PC-9 (cell line): Measurements from ENCODE around the gene DYNC1H1. TPM values are rescaled to one million over a fixed set of nuclear protein-coding genes. Genes with fewer than 3 reads are reported as not detected.
A peak's percentile ranks its signal among the peaks of the same experiment; 100 is the strongest.

Source experiments
- BruUV-seq: library from RNA; stranded (reverse); fragments of 400-500 nt; replicated peaks from 2 replicates; lab custom pipeline; 2021; lab: Mats Ljungman, UMichigan
- CTCF ChIA-PET: fragments of 300-600 bp; sonication (Branson Sonifier 250); formaldehyde crosslinking; loops from one replicate; lab custom pipeline; 2022; ENCODE audit warnings: antibody characterized with exemption; lab: Charles Lee
- POLR2A ChIA-PET: fragments of 300-600 bp; sonication (Branson Sonifier 250); formaldehyde crosslinking; loops from one replicate; lab custom pipeline; 2022; ENCODE audit warnings: antibody characterized with exemption; ENCODE audit not compliant: unreplicated experiment; lab: Charles Lee
- DNase-seq, 2 experiments: peaks; one replicate each; pipeline versions ENCODE4 v3.0.0 to v3.0.0-alpha.2; 2015 to 2022; ENCODE audit warnings: mixed read lengths in 1 of 2
- H2AFZ ChIP-seq: fragments of 200-600 bp; sonication (generic); 2 replicates; pipeline ENCODE4 v1.8.1; 2017; ENCODE audit warnings: antibody characterized with exemption
- H3F3A ChIP-seq: fragments of 200-600 bp; sonication (generic); 2 replicates; pipeline ENCODE4 v1.8.1; 2017; ENCODE audit warnings: antibody characterized with exemption, mild to moderate bottlenecking, low read depth; ENCODE audit not compliant: insufficient read depth
- H3K27ac ChIP-seq: fragments of 200-600 bp; sonication (generic); 2 replicates; pipeline ENCODE4 v1.6.1; 2016; ENCODE audit warnings: mixed run types
- H3K27me3 ChIP-seq: fragments of 200-600 bp; sonication (generic); 2 replicates; pipeline ENCODE4 v1.6.1; 2016; ENCODE audit warnings: low read depth, mixed run types; ENCODE audit not compliant: insufficient read depth
- H3K36me3 ChIP-seq: fragments of 200-600 bp; sonication (generic); 2 replicates; pipeline ENCODE4 v1.6.1; 2016; ENCODE audit warnings: low read depth, mixed run types
- H3K4me1 ChIP-seq: fragments of 200-600 bp; sonication (generic); replicated peaks from 2 replicates; pipeline ENCODE4 v1.6.1; 2016; ENCODE audit warnings: mixed run types; ENCODE audit not compliant: insufficient read depth
- H3K4me2 ChIP-seq: fragments of 200-600 bp; sonication (generic); 2 replicates; pipeline ENCODE4 v1.6.1; 2017; ENCODE audit warnings: mixed run types
- H3K4me3 ChIP-seq: fragments of 200-600 bp; sonication (generic); 2 replicates; pipeline ENCODE4 v1.6.1; 2016; ENCODE audit warnings: mixed run types
- H3K79me2 ChIP-seq: fragments of 200-600 bp; sonication (generic); 2 replicates; pipeline ENCODE4 v1.6.1; 2017; ENCODE audit warnings: low read depth, mixed run types
- H3K9me2 ChIP-seq: fragments of 200-600 bp; sonication (generic); 2 replicates; pipeline ENCODE4 v1.8.1; 2017; ENCODE audit warnings: mild to moderate bottlenecking; ENCODE audit not compliant: insufficient read depth
- H3K9me3 ChIP-seq: fragments of 200-600 bp; sonication (generic); 2 replicates; pipeline ENCODE4 v1.8.1; 2016; ENCODE audit warnings: low read depth; ENCODE audit not compliant: insufficient read depth
- H4K20me1 ChIP-seq: fragments of 200-600 bp; sonication (generic); 2 replicates; pipeline ENCODE4 v1.8.1; 2017; ENCODE audit not compliant: insufficient read depth
- EZH2 ChIP-seq: fragments of 200-600 bp; sonication (generic); IDR thresholded peaks from 2 replicates; pipeline ENCODE4 v1.8.0; 2017; ENCODE audit warnings: antibody characterized with exemption, low read depth
- intact Hi-C: fragments of 100-400 bp; cut with micrococcal nuclease; formaldehyde crosslinking; loops from one replicate; pipeline ENCODE4 v1.10.0; 2022; ENCODE audit not compliant: unreplicated experiment
- total RNA-seq: library from RNA; stranded (reverse); gene quantifications from 2 replicates; pipeline ENCODE4 v1.2.3, GENCODE V29; 2021
- TF ChIP-seq, protein P1 (sequence below): fragments of 200-600 bp; sonication (generic); conservative IDR thresholded peaks from 2 replicates; pipeline ENCODE4 v1.6.1; 2017; ENCODE audit warnings: mixed run types, antibody characterized with exemption, mild to moderate bottlenecking, moderate library complexity

DYNC1H1 gene
- total RNA-seq, 1 experiment from 2014 or later, result 1,268 TPM

DNA sequence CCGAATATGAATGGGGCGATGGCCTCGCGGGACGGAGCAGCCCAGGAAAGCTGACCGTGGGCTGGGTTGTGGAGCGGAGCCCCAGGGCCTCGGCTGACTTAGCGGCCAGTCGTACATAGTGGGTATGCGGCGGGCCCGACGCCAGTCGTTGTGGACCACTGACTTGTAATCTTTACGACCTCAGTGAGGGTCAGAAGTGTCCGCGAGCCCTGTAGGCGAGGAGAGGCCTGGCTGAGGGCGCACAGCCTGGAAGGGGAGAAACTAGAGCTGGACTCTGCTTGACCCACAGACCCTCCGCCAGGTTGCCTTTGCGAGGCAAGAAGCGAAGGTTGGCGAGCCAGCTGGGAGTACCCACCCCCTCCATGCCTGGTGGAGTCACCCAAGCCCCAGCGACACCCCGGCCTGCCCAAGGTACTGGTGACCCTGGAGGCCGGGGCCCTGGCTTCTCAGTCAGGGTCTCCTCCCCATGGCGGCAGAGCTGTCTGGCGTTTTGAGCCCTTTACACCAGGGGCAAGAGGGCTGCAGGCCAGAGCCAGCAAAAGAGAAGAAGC lies 15.6 kb upstream of the DYNC1H1 start:
- DNase-seq, result no peak
- intact Hi-C loops, result loop anchor here (1.0 to 5.0 kb wide), 8 partner anchors 16 to 242 kb away; partner anchors contain the start of genes DYNC1H1 and WDR20
- POLR2A ChIA-PET, result interaction anchor here (0.6 to 0.7 kb wide), 6 partner anchors 15 to 1179 kb away, joined by 3 to 9 read pairs (median 4); no protein-coding TSS in a partner anchor
- H3K4me2 ChIP-seq, result peak overlapping the region; percentile 97
- H3K79me2 ChIP-seq, result peaks cover 24% of the 10 kb centered on the region
- no peaks in the 10 kb centered on the region for H3K36me3 ChIP-seq
- H3K9me2 ChIP-seq, result no peaks in the 10 kb centered on the region
- H3K9me3 ChIP-seq, result no peaks in the 10 kb centered on the region
- peaks cover 20% of the 10 kb centered on the region for H3K4me1 ChIP-seq
- CTCF ChIA-PET, result interaction anchor here (0.6 to 1.8 kb wide), 6 partner anchors 9 to 241 kb away, joined by 3 to 7 read pairs (median 4); no protein-coding TSS in a partner anchor
- peak overlapping the region; percentile 83 for H3K4me3 ChIP-seq
- TSS peak; percentile 78 for BruUV-seq
- H3K27me3 ChIP-seq, result no peaks in the 10 kb centered on the region
- H3K27ac ChIP-seq, result peak overlapping the region; percentile 93
- no peaks in the 10 kb centered on the region for H4K20me1 ChIP-seq
- peak overlapping the region; percentile 85 for H2AFZ ChIP-seq
- peaks cover 54% of the 10 kb centered on the region for H3F3A ChIP-seq
- TF ChIP-seq EZH2, result no peak
- TF ChIP-seq, protein P1, sequence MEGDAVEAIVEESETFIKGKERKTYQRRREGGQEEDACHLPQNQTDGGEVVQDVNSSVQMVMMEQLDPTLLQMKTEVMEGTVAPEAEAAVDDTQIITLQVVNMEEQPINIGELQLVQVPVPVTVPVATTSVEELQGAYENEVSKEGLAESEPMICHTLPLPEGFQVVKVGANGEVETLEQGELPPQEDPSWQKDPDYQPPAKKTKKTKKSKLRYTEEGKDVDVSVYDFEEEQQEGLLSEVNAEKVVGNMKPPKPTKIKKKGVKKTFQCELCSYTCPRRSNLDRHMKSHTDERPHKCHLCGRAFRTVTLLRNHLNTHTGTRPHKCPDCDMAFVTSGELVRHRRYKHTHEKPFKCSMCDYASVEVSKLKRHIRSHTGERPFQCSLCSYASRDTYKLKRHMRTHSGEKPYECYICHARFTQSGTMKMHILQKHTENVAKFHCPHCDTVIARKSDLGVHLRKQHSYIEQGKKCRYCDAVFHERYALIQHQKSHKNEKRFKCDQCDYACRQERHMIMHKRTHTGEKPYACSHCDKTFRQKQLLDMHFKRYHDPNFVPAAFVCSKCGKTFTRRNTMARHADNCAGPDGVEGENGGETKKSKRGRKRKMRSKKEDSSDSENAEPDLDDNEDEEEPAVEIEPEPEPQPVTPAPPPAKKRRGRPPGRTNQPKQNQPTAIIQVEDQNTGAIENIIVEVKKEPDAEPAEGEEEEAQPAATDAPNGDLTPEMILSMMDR, result no peak

DNA sequence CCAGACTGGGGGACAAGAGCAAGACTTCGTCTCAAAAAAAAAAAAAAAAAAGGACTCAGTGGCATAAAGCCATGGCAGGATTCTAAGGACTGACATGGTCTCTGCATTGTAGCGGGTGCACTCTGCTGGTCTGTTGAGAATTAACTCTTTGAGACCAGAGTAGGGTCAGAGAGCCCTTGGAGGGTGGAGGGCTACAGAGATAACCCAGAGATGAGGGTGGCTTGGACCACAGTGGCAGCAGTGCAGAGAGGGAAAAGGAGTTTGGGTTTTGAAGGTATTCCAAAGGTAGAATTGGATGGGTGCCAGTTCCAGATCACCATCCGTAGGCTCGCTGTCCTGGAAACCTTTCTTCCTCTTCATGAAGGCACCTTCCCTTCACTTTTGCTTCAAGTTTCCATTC lies 14.3 kb upstream of the DYNC1H1 start:
- Histone ChIP-seq H3K4me3 (peak overlapping the region; percentile 83; the same call in 1 of the 2 replicates), H3K27me3 (no peaks in the 10 kb centered on the region), H3K79me2 (peaks cover 24% of the 10 kb centered on the region), H3K9me2 (no peaks in the 10 kb centered on the region), H4K20me1 (no peaks in the 10 kb centered on the region), H3K9me3 (no peaks in the 10 kb centered on the region), H3K4me1 (peaks cover 20% of the 10 kb centered on the region), H3K36me3 (no peaks in the 10 kb centered on the region), H3K4me2 (peak overlapping the region; percentile 97), H3F3A (peaks cover 55% of the 10 kb centered on the region), H3K27ac (no peak overlapping the region), H2AFZ (no peak overlapping the region)
- TF ChIP-seq EZH2, result no peak
- TF ChIP-seq, protein P1, result no peak
- POLR2A ChIA-PET, result no interaction called here
- no peak for DNase-seq
- intact Hi-C loops, result no loop called here
- CTCF ChIA-PET, result no interaction called here
- BruUV-seq, result no TSS peak

DNA sequence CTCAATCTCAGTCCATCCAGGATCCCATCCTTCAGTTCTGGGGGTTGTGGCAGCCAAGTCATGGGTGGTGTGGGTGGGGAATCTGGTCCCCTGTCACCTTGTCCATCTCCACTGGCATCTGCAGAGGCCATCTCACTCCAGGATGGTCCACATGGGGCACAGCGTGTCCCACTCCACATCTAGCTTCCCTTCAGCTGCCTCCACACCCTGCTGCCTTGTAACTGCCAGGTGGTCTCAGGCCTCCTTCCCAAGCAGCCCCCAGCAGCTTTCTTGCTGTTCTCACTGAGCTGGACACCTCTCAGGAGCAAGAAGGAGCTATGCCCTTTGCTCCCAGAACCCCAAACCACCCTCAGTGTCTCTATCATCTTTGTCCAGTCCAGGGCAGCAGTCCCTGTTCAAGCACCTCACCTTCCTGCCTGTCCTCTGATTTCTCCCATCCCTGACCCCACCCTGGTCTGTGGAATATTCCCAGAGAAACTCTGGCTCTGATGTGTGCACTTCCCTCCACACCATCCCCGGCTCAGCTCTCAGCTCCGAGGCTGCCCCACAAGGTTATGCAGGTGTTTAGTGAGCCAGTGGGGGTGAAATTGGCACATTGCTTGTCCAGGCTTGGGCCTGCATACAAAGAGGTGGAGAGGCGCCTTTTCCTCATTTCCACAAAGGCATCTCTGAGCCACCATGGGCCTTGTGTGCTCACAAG lies 13.7 kb upstream of the DYNC1H1 start:
- no peaks in the 10 kb centered on the region for H3K9me3 ChIP-seq
- no peaks in the 10 kb centered on the region for H3K27me3 ChIP-seq
- H3K9me2 ChIP-seq, result no peaks in the 10 kb centered on the region
- H3K4me3 ChIP-seq, result no peak overlapping the region
- H3K4me2 ChIP-seq, result peak overlapping the region; percentile 97; the same call in 1 of the 2 replicates
- H4K20me1 ChIP-seq, result no peaks in the 10 kb centered on the region
- no peak overlapping the region for H3K27ac ChIP-seq
- DNase-seq, result no peak
- H2AFZ ChIP-seq, result no peak overlapping the region
- intact Hi-C loops, result no loop called here
- TF ChIP-seq, protein P1, result no peak
- TF ChIP-seq EZH2, result no peak
- no TSS peak for BruUV-seq
- ChIA-PET POLR2A (interaction anchor here (0.6 kb wide), 2 partner anchors 531 to 534 kb away, joined by 6 to 16 read pairs; no protein-coding TSS in a partner anchor), CTCF (interaction anchor here (0.6 to 2.0 kb wide), 2 partner anchors 96 to 180 kb away, joined by 3 to 4 read pairs; no protein-coding TSS in a partner anchor)
- H3K36me3 ChIP-seq, result no peaks in the 10 kb centered on the region
- H3K79me2 ChIP-seq, result peaks cover 24% of the 10 kb centered on the region
- H3F3A ChIP-seq, result peaks cover 52% of the 10 kb centered on the region
- H3K4me1 ChIP-seq, result peaks cover 20% of the 10 kb centered on the region
